PC-9 (cell line): ENCODE results near the gene SULT4A1. TPM values are rescaled to one million over a fixed set of nuclear protein-coding genes. Genes with fewer than 3 reads are reported as not detected.

Experiments used
- BruUV-seq: library from RNA; stranded (reverse); fragments of 400-500 nt; replicated peaks from 2 replicates; lab custom pipeline; 2021; lab: Mats Ljungman, UMichigan
- CTCF ChIA-PET: fragments of 300-600 bp; sonication (Branson Sonifier 250); formaldehyde crosslinking; loops from one replicate; lab custom pipeline; 2022; ENCODE audit warnings: antibody characterized with exemption; lab: Charles Lee
- POLR2A ChIA-PET: fragments of 300-600 bp; sonication (Branson Sonifier 250); formaldehyde crosslinking; loops from one replicate; lab custom pipeline; 2022; ENCODE audit warnings: antibody characterized with exemption; ENCODE audit not compliant: unreplicated experiment; lab: Charles Lee
- DNase-seq, 2 experiments: peaks; one replicate each; pipeline versions ENCODE4 v3.0.0 to v3.0.0-alpha.2; 2015 to 2022; ENCODE audit warnings: mixed read lengths in 1 of 2
- H2AFZ ChIP-seq: fragments of 200-600 bp; sonication (generic); 2 replicates; pipeline ENCODE4 v1.8.1; 2017; ENCODE audit warnings: antibody characterized with exemption
- H3F3A ChIP-seq: fragments of 200-600 bp; sonication (generic); 2 replicates; pipeline ENCODE4 v1.8.1; 2017; ENCODE audit warnings: antibody characterized with exemption, mild to moderate bottlenecking, low read depth; ENCODE audit not compliant: insufficient read depth
- H3K27ac ChIP-seq: fragments of 200-600 bp; sonication (generic); 2 replicates; pipeline ENCODE4 v1.6.1; 2016; ENCODE audit warnings: mixed run types
- H3K27me3 ChIP-seq: fragments of 200-600 bp; sonication (generic); 2 replicates; pipeline ENCODE4 v1.6.1; 2016; ENCODE audit warnings: low read depth, mixed run types; ENCODE audit not compliant: insufficient read depth
- H3K36me3 ChIP-seq: fragments of 200-600 bp; sonication (generic); 2 replicates; pipeline ENCODE4 v1.6.1; 2016; ENCODE audit warnings: low read depth, mixed run types
- H3K4me1 ChIP-seq: fragments of 200-600 bp; sonication (generic); replicated peaks from 2 replicates; pipeline ENCODE4 v1.6.1; 2016; ENCODE audit warnings: mixed run types; ENCODE audit not compliant: insufficient read depth
- H3K4me2 ChIP-seq: fragments of 200-600 bp; sonication (generic); 2 replicates; pipeline ENCODE4 v1.6.1; 2017; ENCODE audit warnings: mixed run types
- H3K4me3 ChIP-seq: fragments of 200-600 bp; sonication (generic); 2 replicates; pipeline ENCODE4 v1.6.1; 2016; ENCODE audit warnings: mixed run types
- H3K79me2 ChIP-seq: fragments of 200-600 bp; sonication (generic); 2 replicates; pipeline ENCODE4 v1.6.1; 2017; ENCODE audit warnings: low read depth, mixed run types
- H3K9me2 ChIP-seq: fragments of 200-600 bp; sonication (generic); 2 replicates; pipeline ENCODE4 v1.8.1; 2017; ENCODE audit warnings: mild to moderate bottlenecking; ENCODE audit not compliant: insufficient read depth
- H3K9me3 ChIP-seq: fragments of 200-600 bp; sonication (generic); 2 replicates; pipeline ENCODE4 v1.8.1; 2016; ENCODE audit warnings: low read depth; ENCODE audit not compliant: insufficient read depth
- H4K20me1 ChIP-seq: fragments of 200-600 bp; sonication (generic); 2 replicates; pipeline ENCODE4 v1.8.1; 2017; ENCODE audit not compliant: insufficient read depth
- CTCF ChIP-seq: fragments of 200-600 bp; sonication (generic); conservative IDR thresholded peaks from 2 replicates; pipeline ENCODE4 v1.6.1; 2017; ENCODE audit warnings: mixed run types, antibody characterized with exemption, mild to moderate bottlenecking, moderate library complexity
- EZH2 ChIP-seq: fragments of 200-600 bp; sonication (generic); IDR thresholded peaks from 2 replicates; pipeline ENCODE4 v1.8.0; 2017; ENCODE audit warnings: antibody characterized with exemption, low read depth
- intact Hi-C: fragments of 100-400 bp; cut with micrococcal nuclease; formaldehyde crosslinking; loops from one replicate; pipeline ENCODE4 v1.10.0; 2022; ENCODE audit not compliant: unreplicated experiment
- total RNA-seq: library from RNA; stranded (reverse); gene quantifications from 2 replicates; pipeline ENCODE4 v1.2.3, GENCODE V29; 2021

SULT4A1 gene
- total RNA-seq, 1 experiment from 2014 or later = 3.4 TPM

DNA sequence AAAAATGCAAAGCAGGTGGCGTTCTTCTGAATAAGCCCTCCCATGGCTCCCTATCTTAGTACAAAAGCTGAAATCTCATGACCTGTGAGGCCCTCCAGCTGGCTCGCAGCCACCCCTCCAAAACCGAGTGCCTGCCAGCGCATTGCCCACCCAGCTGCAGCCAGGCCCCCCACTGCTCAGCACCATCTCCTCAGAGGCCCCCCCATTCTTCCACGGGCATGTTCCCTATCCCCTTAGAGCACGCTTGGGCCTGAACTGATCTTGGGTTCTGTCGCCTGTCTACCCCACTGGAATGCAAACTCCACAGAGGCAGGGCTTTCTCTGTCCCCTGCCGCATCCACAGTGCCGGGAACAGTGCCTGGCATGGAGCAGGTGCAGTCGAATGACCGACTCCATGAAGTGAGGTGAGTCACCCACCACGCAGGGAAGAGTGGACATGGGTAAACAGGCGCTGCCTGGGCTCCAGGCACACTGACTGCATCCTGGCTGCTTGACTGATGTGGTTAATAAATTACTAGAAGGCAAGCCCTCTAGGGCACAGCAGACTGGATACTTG lies 38.9 kb downstream of the SULT4A1 start:
- Histone ChIP-seq H3K36me3 (no peaks in the 10 kb centered on the region), H3K4me2 (no peak overlapping the region), H3K4me3 (no peak overlapping the region), H3K4me1 (no peaks in the 10 kb centered on the region), H3K9me3 (no peaks in the 10 kb centered on the region), H4K20me1 (no peaks in the 10 kb centered on the region), H3K27ac (no peak overlapping the region), H3K27me3 (peaks cover 63% of the 10 kb centered on the region), H3K79me2 (no peaks in the 10 kb centered on the region), H3K9me2 (no peaks in the 10 kb centered on the region), H2AFZ (no peak overlapping the region), H3F3A (no peaks in the 10 kb centered on the region)
- ChIA-PET CTCF (no interaction called here), POLR2A (no interaction called here)
- TF ChIP-seq EZH2 = no peak
- TF ChIP-seq CTCF = no peak
- intact Hi-C loops = no loop called here
- BruUV-seq = no TSS peak
- DNase-seq = peak in 1 of 2 experiments; percentile 37

- intact Hi-C loops = no loop called here
- H3K27ac ChIP-seq = no peak overlapping the region
- CTCF ChIA-PET = no interaction called here
- no peaks in the 10 kb centered on the region for H3K9me3 ChIP-seq
- no peaks in the 10 kb centered on the region for H4K20me1 ChIP-seq
- no peak overlapping the region for H2AFZ ChIP-seq
- H3F3A ChIP-seq = no peaks in the 10 kb centered on the region
- H3K4me1 ChIP-seq = no peaks in the 10 kb centered on the region
- no peaks in the 10 kb centered on the region for H3K9me2 ChIP-seq
- H3K27me3 ChIP-seq = peaks cover 62% of the 10 kb centered on the region
- DNase-seq = no peak
- H3K36me3 ChIP-seq = no peaks in the 10 kb centered on the region
- no peak for TF ChIP-seq CTCF
- no peak for TF ChIP-seq EZH2
- H3K79me2 ChIP-seq = no peaks in the 10 kb centered on the region
- H3K4me3 ChIP-seq = no peak overlapping the region
- no peak overlapping the region for H3K4me2 ChIP-seq
- POLR2A ChIA-PET = interaction anchor here (0.6 kb wide), 1 partner anchor 1193 kb away, joined by 5 read pairs; no protein-coding TSS in a partner anchor
- BruUV-seq = no TSS peak
Measured at GRCh38 chr22:43821606-43822425, 40.5 kb downstream of the SULT4A1 start.

DNA sequence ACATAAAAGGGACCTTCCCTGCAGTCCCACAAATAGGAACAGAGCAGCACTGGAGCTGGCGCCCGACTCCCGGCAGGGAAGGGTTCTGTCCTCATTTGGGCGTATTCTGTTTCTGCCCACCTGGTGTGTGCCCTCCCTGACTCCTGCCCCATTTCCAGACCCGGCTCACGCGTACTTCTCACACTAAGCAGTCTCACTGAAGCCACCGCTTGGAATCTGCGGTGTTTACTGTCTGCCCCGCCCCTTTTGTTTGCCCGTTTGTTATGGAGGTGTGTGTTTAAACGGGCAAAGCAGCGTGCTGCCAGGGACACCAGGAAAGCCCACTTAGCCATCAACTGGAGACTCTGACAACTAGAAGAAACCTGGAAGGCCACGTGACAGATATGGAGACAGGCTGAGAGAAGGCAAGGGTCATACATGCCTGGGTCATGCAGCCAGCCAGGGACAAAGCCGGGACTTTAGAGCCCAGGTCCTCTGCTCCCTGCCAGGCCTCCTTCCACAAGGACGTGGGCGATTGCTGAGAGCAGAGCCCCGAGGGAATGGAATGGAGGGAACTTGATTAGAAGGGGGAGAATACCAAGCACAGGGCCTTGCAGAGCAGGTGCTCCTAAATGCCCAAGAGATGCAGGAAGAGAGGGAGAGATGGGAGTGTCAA lies 41.5 kb downstream of the SULT4A1 start:
- no TSS peak for BruUV-seq
- Histone ChIP-seq H2AFZ (no peak overlapping the region), H4K20me1 (no peaks in the 10 kb centered on the region), H3K27ac (no peak overlapping the region), H3K4me1 (no peaks in the 10 kb centered on the region), H3K79me2 (no peaks in the 10 kb centered on the region), H3K4me2 (no peak overlapping the region), H3K9me3 (no peaks in the 10 kb centered on the region), H3K27me3 (peaks cover 54% of the 10 kb centered on the region), H3F3A (no peaks in the 10 kb centered on the region), H3K4me3 (no peak overlapping the region), H3K9me2 (no peaks in the 10 kb centered on the region), H3K36me3 (no peaks in the 10 kb centered on the region)
- ChIA-PET POLR2A (no interaction called here), CTCF (no interaction called here)
- DNase-seq = no peak
- intact Hi-C loops = no loop called here
- TF ChIP-seq CTCF (no peak), EZH2 (no peak)
